HFFc6 (cell line): ENCODE data around the gene CCSAP. TPM values are rescaled to one million over a fixed set of nuclear protein-coding genes. Genes with fewer than 3 reads are reported as not detected.

Experiments used
- DNase-seq: peaks from one replicate; pipeline ENCODE4 v3.0.0-alpha.2; 2018
- H3K27ac Mint-ChIP-seq: 2 replicates; pipeline ENCODE4 v1.8.0; 2020; ENCODE audit warnings: mild to moderate bottlenecking, mixed read lengths
- H3K27me3 Mint-ChIP-seq: 2 replicates; pipeline ENCODE4 v1.8.0; 2021; ENCODE audit warnings: mild to moderate bottlenecking, moderate library complexity, mixed read lengths; ENCODE audit not compliant: insufficient read depth
- H3K36me3 Mint-ChIP-seq: 2 replicates; pipeline ENCODE4 v1.8.0; 2021; ENCODE audit warnings: low read depth, mixed read lengths
- H3K4me1 Mint-ChIP-seq: 2 replicates; pipeline ENCODE4 v1.8.0; 2020; ENCODE audit warnings: low read depth, mixed read lengths
- H3K4me3 Mint-ChIP-seq: 2 replicates; pipeline ENCODE4 v1.8.0; 2020; ENCODE audit warnings: mild to moderate bottlenecking, moderate library complexity, mixed read lengths
- H3K9me3 Mint-ChIP-seq: 2 replicates; pipeline ENCODE4 v1.8.0; 2020; ENCODE audit warnings: mild to moderate bottlenecking, mixed read lengths
- total RNA-seq, 6 experiments: library from RNA; stranded (reverse); fragmentation: NEBNext Ultra II Directional; extraction: Animal tissue kit (Norgen Biotek cat#: 25700); gene quantifications; 2 replicates in 1 of 6; 3 replicates in 5 of 6; pipeline ENCODE4 v1.2.3, GENCODE V29; 2021
- TF ChIP-seq, protein P1 (sequence below): fragments of 200-600 bp; sonication (generic); IDR thresholded peaks from 2 replicates; pipeline ENCODE4 v1.5.0; 2021; ENCODE audit warnings: antibody characterized with exemption, mild to moderate bottlenecking

Gene CCSAP
- total RNA-seq, 6 experiments from 2014 or later: 4.6 to 6.4 (median 5.7) TPM

DNA sequence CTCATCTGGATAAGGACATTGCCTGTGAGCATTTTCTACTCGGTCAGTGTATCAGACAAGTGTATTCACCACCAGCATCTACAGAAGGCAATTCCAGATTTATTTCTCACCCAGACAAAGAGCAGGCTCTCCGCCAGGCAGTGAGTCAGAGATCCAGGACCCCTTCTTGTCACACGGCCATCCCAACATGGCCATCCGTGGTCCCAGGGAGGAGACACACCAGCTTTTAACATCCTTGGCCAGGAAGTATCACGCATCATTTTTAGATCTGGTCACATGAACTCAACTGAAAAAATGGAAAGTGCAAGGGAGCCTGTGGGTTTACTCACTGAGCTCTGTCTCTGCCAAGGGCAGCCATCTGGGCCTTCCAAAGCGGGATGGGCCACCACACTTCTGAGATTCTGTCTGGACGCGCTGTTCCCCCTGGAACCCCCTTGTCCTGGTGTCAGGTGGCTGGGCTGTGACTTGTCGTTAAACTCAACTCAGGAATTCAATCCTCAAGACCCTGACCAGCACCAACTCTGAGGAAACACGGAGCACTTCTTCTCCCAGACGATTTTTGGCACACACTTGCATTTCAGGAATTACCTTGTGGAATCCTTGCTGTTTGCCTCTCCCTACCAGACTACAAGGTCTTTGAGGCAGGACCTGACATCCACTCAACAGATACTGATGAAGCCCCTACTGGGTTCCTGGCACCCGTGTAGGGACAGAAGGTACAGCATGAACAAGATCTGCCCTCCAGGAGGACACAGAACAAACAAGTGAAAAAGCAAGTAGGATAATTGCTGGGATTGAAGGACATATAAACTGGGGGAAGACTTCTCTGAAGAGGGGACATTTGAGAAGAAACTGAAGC, 21.6 kb upstream of the CCSAP start:
- no peak for DNase-seq
- Mint-ChIP-seq H3K27ac (no peak overlapping the region), H3K4me3 (no peak overlapping the region), H3K27me3 (peaks cover 26% of the 10 kb centered on the region), H3K9me3 (no peaks in the 10 kb centered on the region), H3K36me3 (no peaks in the 10 kb centered on the region), H3K4me1 (peaks cover 8% of the 10 kb centered on the region)
- TF ChIP-seq, protein P1, sequence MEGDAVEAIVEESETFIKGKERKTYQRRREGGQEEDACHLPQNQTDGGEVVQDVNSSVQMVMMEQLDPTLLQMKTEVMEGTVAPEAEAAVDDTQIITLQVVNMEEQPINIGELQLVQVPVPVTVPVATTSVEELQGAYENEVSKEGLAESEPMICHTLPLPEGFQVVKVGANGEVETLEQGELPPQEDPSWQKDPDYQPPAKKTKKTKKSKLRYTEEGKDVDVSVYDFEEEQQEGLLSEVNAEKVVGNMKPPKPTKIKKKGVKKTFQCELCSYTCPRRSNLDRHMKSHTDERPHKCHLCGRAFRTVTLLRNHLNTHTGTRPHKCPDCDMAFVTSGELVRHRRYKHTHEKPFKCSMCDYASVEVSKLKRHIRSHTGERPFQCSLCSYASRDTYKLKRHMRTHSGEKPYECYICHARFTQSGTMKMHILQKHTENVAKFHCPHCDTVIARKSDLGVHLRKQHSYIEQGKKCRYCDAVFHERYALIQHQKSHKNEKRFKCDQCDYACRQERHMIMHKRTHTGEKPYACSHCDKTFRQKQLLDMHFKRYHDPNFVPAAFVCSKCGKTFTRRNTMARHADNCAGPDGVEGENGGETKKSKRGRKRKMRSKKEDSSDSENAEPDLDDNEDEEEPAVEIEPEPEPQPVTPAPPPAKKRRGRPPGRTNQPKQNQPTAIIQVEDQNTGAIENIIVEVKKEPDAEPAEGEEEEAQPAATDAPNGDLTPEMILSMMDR: no peak

DNA sequence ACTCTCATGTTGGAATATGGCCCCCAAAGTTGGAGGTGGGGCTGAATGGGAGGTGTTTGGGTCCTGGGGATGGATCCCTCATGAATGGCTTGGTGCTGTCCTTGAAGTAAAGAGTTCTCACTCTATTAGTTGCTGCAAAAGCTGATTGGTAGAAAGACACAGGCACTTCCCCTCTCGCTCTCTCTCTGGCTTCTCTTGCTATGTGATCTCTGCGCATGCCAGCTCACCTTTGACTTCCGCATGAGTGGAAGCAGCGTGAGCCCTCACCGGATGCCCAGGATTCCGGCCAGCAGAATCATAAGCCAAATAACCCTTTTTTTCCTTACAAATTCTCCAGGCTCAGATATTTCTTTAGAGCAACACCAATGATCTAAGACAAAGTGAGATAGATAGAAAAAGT, 20.9 kb upstream of the CCSAP start:
- no peak overlapping the region for H3K27ac Mint-ChIP-seq
- H3K4me1 Mint-ChIP-seq: peaks cover 8% of the 10 kb centered on the region
- H3K4me3 Mint-ChIP-seq: no peak overlapping the region
- peaks cover 28% of the 10 kb centered on the region for H3K27me3 Mint-ChIP-seq
- no peaks in the 10 kb centered on the region for H3K9me3 Mint-ChIP-seq
- no peak for DNase-seq
- TF ChIP-seq, protein P1: no peak
- no peaks in the 10 kb centered on the region for H3K36me3 Mint-ChIP-seq

DNA sequence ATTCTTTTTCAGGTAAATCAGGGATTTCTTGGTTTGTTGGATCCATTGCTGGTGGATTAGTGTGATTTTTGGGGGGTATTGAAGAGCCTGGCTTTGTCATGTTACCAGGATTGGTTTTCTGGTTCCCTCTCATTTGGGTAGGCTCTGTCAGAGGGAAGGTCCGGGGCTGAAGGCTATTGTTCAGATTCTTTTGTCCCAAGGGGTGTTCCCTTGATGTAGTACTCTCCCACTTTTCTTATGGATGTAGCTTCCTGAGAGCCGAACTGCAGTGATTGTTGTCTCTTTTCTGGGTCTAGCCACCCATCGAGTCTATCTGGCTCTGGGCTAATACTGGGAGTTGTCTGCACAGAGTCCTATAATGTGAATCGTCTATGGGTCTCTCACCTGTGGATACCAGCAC, 17.6 kb upstream of the CCSAP start:
- no peaks in the 10 kb centered on the region for H3K9me3 Mint-ChIP-seq
- no peak for DNase-seq
- peaks cover 24% of the 10 kb centered on the region for H3K27me3 Mint-ChIP-seq
- TF ChIP-seq, protein P1: no peak
- no peaks in the 10 kb centered on the region for H3K36me3 Mint-ChIP-seq
- H3K4me3 Mint-ChIP-seq: no peak overlapping the region
- no peak overlapping the region for H3K27ac Mint-ChIP-seq
- H3K4me1 Mint-ChIP-seq: peaks cover 8% of the 10 kb centered on the region

DNA sequence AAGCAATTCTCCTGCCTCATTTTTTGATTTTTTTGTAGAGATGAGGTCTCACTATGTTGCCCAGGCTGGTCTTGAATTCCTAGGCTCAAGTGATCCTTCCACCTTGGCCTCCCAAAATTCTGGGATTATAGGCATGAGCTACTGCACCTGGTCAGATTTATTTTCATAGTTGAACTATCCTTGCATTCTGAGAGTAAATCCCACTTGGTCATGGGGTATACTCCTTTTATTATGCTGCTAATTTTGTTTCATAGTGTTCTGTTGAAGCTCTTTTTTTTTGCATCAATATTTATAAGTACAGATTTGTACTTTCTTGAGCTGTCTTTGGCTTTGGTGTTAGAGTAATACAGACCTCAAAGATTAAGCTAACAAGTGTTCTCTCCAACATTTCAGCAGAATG, 12.8 kb upstream of the CCSAP start:
- peaks cover 19% of the 10 kb centered on the region for H3K27me3 Mint-ChIP-seq

DNA sequence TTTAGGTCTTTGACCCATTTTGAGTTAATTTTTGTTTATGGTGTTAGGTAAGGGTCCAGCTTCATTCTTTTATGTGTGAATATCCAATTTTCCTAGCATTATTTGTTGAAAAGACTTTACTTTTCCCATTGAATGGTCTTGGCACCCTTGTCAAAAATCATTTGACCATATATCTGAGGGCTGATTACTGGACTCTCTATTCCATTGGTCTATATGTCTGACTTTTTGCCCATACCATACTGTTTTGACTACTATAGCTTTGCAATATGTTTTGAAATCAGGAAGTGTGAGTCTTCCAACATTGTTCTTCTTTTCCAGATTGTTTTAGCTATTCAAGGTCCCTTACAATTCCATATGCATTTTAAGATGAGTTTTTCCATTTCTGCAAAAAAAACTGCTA, 11.4 kb upstream of the CCSAP start:
- H3K9me3 Mint-ChIP-seq: no peaks in the 10 kb centered on the region
- H3K4me1 Mint-ChIP-seq: no peaks in the 10 kb centered on the region; the same call in 1 of the 2 replicates
- H3K27ac Mint-ChIP-seq: no peak overlapping the region
- TF ChIP-seq, protein P1: no peak
- peaks cover 15% of the 10 kb centered on the region for H3K27me3 Mint-ChIP-seq
- no peaks in the 10 kb centered on the region for H3K36me3 Mint-ChIP-seq
- no peak for DNase-seq
- no peak overlapping the region for H3K4me3 Mint-ChIP-seq

More for the DNA sequence above, 12.8 kb upstream of the CCSAP start:
- no peaks in the 10 kb centered on the region for H3K4me1 Mint-ChIP-seq
- TF ChIP-seq, protein P1: no peak
- no peak for DNase-seq
- H3K4me3 Mint-ChIP-seq: no peak overlapping the region
- H3K27ac Mint-ChIP-seq: no peak overlapping the region
- no peaks in the 10 kb centered on the region for H3K36me3 Mint-ChIP-seq
- H3K9me3 Mint-ChIP-seq: no peaks in the 10 kb centered on the region
